Thoracic aorta (tissue), 2 donors: ENCODE results near the gene PDE8B. TPM values are rescaled to one million over a fixed set of nuclear protein-coding genes. Genes with fewer than 3 reads are reported as not detected.

Experiments used
- ATAC-seq: fragments of 150-250 bp; one replicate; pipeline ENCODE4 v1.8.0; 2017; ENCODE audit warnings: low read depth; ENCODE audit not compliant: insufficient number of reproducible peaks, low FRiP score
- DNase-seq: peaks from one replicate; pipeline ENCODE4 v3.0.0-alpha.2; 2020; ENCODE audit warnings: low spot score
- H3K27ac ChIP-seq, 2 donors: fragments of 200-600 bp; sonication (generic); 1 replicate in 1 of 2; 2 replicates in 1 of 2; pipeline ENCODE4 v1.5.1; 2016; ENCODE audit warnings: mild to moderate bottlenecking in 2 of 2, moderate library complexity in 2 of 2
- H3K27me3 ChIP-seq: fragments of 200-600 bp; sonication (generic); replicated peaks from 2 replicates; pipeline ENCODE4 v1.6.0; 2016; ENCODE audit warnings: mild to moderate bottlenecking; ENCODE audit not compliant: insufficient read depth
- H3K36me3 ChIP-seq: fragments of 200-600 bp; sonication (generic); one replicate; pipeline ENCODE4 v1.5.1; 2016
- H3K4me1 ChIP-seq, 2 donors: fragments of 200-600 bp; sonication (generic); 1 replicate in 1 of 2; 2 replicates in 1 of 2; pipeline versions ENCODE4 v1.5.1 to v1.6.0; 2016; ENCODE audit warnings: low read depth in 2 of 2, mild to moderate bottlenecking in 1 of 2; ENCODE audit not compliant: control insufficient read depth in 1 of 2
- H3K4me3 ChIP-seq: fragments of 200-600 bp; sonication (generic); 2 replicates; pipeline ENCODE4 v1.5.1; 2016; ENCODE audit warnings: mild to moderate bottlenecking
- H3K9me3 ChIP-seq: fragments of 200-600 bp; sonication (generic); 2 replicates; pipeline ENCODE4 v1.5.1; 2016
- total RNA-seq, 2 donors: library from RNA; depleted of rRNA; stranded (reverse); fragments of >200 nt; gene quantifications; one replicate each; pipeline versions ENCODE4 v1.1.0 to v1.2.3, GENCODE V29; 2016
- TF ChIP-seq, protein P1 (sequence below): fragments of 200-600 bp; sonication (generic); IDR thresholded peaks from one replicate; pipeline ENCODE4 v1.5.1; 2019; ENCODE audit warnings: antibody characterized with exemption

Gene PDE8B
- total RNA-seq, 2 donors from 2014 or later = 22.7 to 59.8 TPM

DNA sequence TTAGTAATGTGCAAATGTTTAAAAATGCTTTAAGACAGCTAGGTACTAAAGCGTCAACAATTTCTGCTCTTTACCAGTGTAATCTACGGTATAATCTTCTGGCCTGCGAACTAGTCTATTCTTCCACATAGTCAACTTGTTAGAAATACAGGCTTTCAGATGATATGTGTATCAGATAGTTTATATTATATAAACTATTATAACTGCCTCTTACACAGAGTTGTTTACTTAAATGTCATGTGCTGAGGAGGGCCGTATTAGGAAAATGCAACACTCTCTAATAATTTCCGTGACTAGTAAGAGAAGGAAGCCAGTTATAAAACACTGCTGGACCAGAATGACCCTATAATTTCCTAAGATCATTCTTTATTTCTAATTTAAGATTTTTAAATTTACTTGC lies 218.0 kb downstream of the PDE8B start:
- Histone ChIP-seq H3K4me1 (peaks cover 21 to 66% of the 10 kb centered on the region in 2 donors), H3K36me3 (peaks cover 11% of the 10 kb centered on the region), H3K4me3 (no peak overlapping the region), H3K27ac (peak overlapping the region; percentile 73 to 94), H3K9me3 (no peaks in the 10 kb centered on the region), H3K27me3 (no peaks in the 10 kb centered on the region)
- peak; percentile 39 for ATAC-seq
- DNase-seq = no peak
- TF ChIP-seq, protein P1, sequence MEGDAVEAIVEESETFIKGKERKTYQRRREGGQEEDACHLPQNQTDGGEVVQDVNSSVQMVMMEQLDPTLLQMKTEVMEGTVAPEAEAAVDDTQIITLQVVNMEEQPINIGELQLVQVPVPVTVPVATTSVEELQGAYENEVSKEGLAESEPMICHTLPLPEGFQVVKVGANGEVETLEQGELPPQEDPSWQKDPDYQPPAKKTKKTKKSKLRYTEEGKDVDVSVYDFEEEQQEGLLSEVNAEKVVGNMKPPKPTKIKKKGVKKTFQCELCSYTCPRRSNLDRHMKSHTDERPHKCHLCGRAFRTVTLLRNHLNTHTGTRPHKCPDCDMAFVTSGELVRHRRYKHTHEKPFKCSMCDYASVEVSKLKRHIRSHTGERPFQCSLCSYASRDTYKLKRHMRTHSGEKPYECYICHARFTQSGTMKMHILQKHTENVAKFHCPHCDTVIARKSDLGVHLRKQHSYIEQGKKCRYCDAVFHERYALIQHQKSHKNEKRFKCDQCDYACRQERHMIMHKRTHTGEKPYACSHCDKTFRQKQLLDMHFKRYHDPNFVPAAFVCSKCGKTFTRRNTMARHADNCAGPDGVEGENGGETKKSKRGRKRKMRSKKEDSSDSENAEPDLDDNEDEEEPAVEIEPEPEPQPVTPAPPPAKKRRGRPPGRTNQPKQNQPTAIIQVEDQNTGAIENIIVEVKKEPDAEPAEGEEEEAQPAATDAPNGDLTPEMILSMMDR = no peak

DNA sequence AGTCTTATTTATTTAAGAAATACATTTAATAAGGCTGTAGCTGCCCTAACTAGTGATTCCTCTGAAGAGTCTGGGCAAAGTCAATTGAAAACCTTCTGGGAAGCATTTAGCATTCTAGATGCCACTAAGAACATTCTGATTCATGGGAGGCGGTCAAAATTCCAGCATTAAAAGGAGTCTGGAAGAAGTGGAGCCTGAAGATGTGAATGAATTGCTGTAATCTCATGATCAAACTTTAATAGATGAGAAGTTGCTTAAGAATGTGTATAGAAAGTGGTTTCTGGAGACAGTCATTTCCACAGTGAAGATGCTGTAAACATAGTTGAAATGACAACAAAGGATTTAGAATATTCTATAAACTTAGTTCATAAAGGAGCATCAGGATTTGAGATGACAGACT lies 220.2 kb downstream of the PDE8B start:
- H3K4me1 ChIP-seq = peaks cover 21 to 46% of the 10 kb centered on the region in 2 donors
- ATAC-seq (no peak), DNase-seq (no peak)
- TF ChIP-seq, protein P1 = no peak
- peaks cover 11% of the 10 kb centered on the region for H3K36me3 ChIP-seq
- H3K9me3 ChIP-seq = no peaks in the 10 kb centered on the region
- no peaks in the 10 kb centered on the region for H3K27me3 ChIP-seq
- H3K4me3 ChIP-seq = no peak overlapping the region
- peak overlapping the region; percentile 73 to 94 for H3K27ac ChIP-seq

DNA sequence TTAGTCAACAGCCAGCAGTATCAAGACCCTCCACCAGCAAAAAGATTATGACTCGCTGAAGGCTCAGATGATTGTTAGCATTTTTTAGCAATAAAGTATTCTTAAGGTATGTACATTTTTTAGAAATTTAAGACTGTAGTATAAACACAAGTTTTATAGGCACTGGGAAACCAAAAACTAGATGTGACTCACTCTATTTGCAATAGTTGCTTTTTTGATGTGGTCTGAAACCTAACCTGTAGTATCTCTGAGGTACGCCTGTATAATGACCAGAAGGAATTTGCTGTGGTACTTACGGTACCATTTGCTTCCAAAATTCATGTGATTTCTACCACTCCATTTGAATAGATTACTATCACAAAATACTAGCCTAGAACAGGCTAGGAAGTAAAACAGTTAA lies 220.8 kb downstream of the PDE8B start:
- no peak for DNase-seq
- ATAC-seq = no peak
- Histone ChIP-seq H3K27ac (peak overlapping the region in 1 of 2 donors; percentile 94), H3K27me3 (no peaks in the 10 kb centered on the region), H3K9me3 (no peaks in the 10 kb centered on the region), H3K36me3 (peaks cover 15% of the 10 kb centered on the region), H3K4me3 (no peak overlapping the region), H3K4me1 (peaks cover 16 to 41% of the 10 kb centered on the region in 2 donors)
- TF ChIP-seq, protein P1 = no peak

DNA sequence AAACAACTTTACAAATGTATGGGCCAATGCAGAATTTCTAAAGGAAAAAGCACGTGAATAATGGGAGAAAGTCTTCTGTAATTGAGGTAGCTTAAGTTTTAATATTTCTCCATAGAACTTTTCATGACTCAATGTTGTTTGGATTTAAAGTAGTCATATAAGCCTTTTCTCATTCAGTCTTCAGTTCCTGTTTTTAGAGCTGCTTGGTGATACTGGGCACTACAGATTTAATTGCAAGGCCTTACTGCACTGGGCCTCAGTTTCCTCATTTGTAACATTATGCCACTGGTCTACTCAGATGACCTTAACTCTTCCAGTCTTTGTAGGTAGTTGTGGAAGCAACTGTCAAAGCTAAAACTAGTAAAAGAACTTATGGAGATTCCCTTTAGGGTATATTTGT lies 221.2 kb downstream of the PDE8B start:
- no peaks in the 10 kb centered on the region for H3K9me3 ChIP-seq
- peaks cover 15 to 36% of the 10 kb centered on the region in 2 donors for H3K4me1 ChIP-seq
- ATAC-seq (no peak), DNase-seq (no peak)
- TF ChIP-seq, protein P1 = no peak
- no peak overlapping the region for H3K4me3 ChIP-seq
- no peak overlapping the region for H3K27ac ChIP-seq
- no peaks in the 10 kb centered on the region for H3K27me3 ChIP-seq
- peaks cover 19% of the 10 kb centered on the region for H3K36me3 ChIP-seq

DNA sequence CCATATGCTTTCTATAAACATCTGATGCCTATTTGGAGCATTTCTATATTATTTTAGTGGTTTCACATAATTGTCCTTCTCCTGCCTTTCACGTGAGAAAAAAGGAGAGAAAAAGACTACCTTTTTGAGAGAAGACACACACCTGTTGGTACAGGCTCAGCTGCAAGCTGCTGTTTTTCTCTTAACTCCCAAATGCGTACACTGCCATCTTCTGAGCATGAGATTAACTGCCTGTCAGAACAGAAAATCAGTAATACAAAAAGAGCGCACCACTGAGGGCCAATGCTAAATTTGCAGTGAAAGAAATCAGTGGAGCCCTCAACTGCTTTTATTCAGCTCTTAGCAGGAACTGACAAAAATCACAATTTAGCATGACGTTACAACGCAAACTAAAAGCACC lies 226.7 kb downstream of the PDE8B start:
- Histone ChIP-seq H3K27me3 (no peaks in the 10 kb centered on the region), H3K36me3 (peaks cover 17% of the 10 kb centered on the region), H3K27ac (no peak overlapping the region), H3K4me1 (no peaks in the 10 kb centered on the region), H3K4me3 (no peak overlapping the region), H3K9me3 (no peaks in the 10 kb centered on the region)
- ATAC-seq (no peak), DNase-seq (no peak)
- TF ChIP-seq, protein P1 = no peak
